Activated CD8-positive, alpha-beta memory T cell treated with anti-CD3 and anti-CD28 coated beads, Interleukin-2, amount 10 ng/mL, durations not matched to agents 7 days and 5 days (primary cell): ENCODE data around the gene MBIP. TPM values are rescaled to one million over a fixed set of nuclear protein-coding genes. Genes with fewer than 3 reads are reported as not detected.
"Not testable (repeated sequence)": the region's sequence is repeated elsewhere in the genome, so short reads cannot be mapped to it uniquely, and the experiment has no call there.

Experiments
- ATAC-seq: fragments of 150-1000 bp; cut with Tn5 transposase; one replicate; pipeline ENCODE4 v1.10.0; 2021; ENCODE audit warnings: moderate library complexity
- CTCF ChIA-PET: fragments of 350-600 bp; sonication (Branson Sonifier 250); formaldehyde crosslinking; loops from one replicate; lab custom pipeline; 2021; ENCODE audit warnings: antibody characterized with exemption; lab: Charles Lee
- DNase-seq: peaks from one replicate; pipeline ENCODE4 v3.0.0-alpha.2; 2020
- H3K27ac Mint-ChIP-seq: one replicate; pipeline ENCODE4 v1.8.0; 2021; ENCODE audit warnings: mild to moderate bottlenecking, mixed read lengths
- H3K27me3 Mint-ChIP-seq: one replicate; pipeline ENCODE4 v1.8.0; 2021; ENCODE audit warnings: mixed read lengths
- H3K36me3 Mint-ChIP-seq: one replicate; pipeline ENCODE4 v1.8.0; 2021; ENCODE audit warnings: mild to moderate bottlenecking, mixed read lengths
- H3K4me1 Mint-ChIP-seq: one replicate; pipeline ENCODE4 v1.8.0; 2021; ENCODE audit warnings: mixed read lengths
- H3K4me3 Mint-ChIP-seq: one replicate; pipeline ENCODE4 v1.8.0; 2021; ENCODE audit warnings: mild to moderate bottlenecking, moderate library complexity, mixed read lengths
- H3K9me3 Mint-ChIP-seq: one replicate; pipeline ENCODE4 v1.8.0; 2022; ENCODE audit warnings: low read depth, mixed read lengths
- total RNA-seq, 2 experiments: library from RNA; stranded (reverse); gene quantifications; one replicate each; pipeline ENCODE4 v1.2.3, GENCODE V29; 2021

Gene MBIP
- 10 to 100 TPM; 21.0 to 21.3 TPM for total RNA-seq

- Mint-ChIP-seq H3K4me1 (peaks cover 28% of the 10 kb centered on the region), H3K27me3 (peaks cover 28% of the 10 kb centered on the region), H3K27ac (peak within 1 kb of the TSS; percentile 94), H3K36me3 (peaks cover 6% of the 10 kb centered on the region), H3K4me3 (peak within 1 kb of the TSS; percentile 86), H3K9me3 (no peaks in the 10 kb centered on the region)
- peak; percentile 98 for ATAC-seq
- CTCF ChIA-PET, result interaction anchor here (1.4 kb wide), 1 partner anchor 251 kb away, joined by 8 read pairs; no protein-coding TSS in a partner anchor
- peak; percentile 96 for DNase-seq
Observed at GRCh38 chr14:36320200-36320896, at the start of gene MBIP. MBIP (minus strand) TSS chr14:36320637; CDS start chr14:36320588, 49 bp downstream.

- Mint-ChIP-seq H3K27ac (no peak overlapping the region), H3K4me3 (no peak overlapping the region), H3K9me3 (no peaks in the 10 kb centered on the region), H3K36me3 (no peaks in the 10 kb centered on the region), H3K4me1 (no peaks in the 10 kb centered on the region), H3K27me3 (peaks cover 19% of the 10 kb centered on the region)
- CTCF ChIA-PET, result no interaction called here
- ATAC-seq, result no peak
- no peak for DNase-seq
Observed at GRCh38 chr14:36367985-36368774, 47.7 kb upstream of the MBIP start.

- H3K9me3 Mint-ChIP-seq, result no peaks in the 10 kb centered on the region
- ATAC-seq, result no peak
- DNase-seq, result no peak
- H3K27me3 Mint-ChIP-seq, result peaks cover 19% of the 10 kb centered on the region
- no peak overlapping the region for H3K4me3 Mint-ChIP-seq
- no peaks in the 10 kb centered on the region for H3K36me3 Mint-ChIP-seq
- no peaks in the 10 kb centered on the region for H3K4me1 Mint-ChIP-seq
- CTCF ChIA-PET, result interaction anchor here (1.0 kb wide), 1 partner anchor 9 kb away, joined by 5 read pairs; no protein-coding TSS in a partner anchor
- no peak overlapping the region for H3K27ac Mint-ChIP-seq
Observed at GRCh38 chr14:36365766-36366165, 45.3 kb upstream of the MBIP start.

GRCh38 chr14:36363704-36364103, 43.3 kb upstream of the MBIP start:
- no peaks in the 10 kb centered on the region for H3K36me3 Mint-ChIP-seq
- ATAC-seq (no peak), DNase-seq (no peak)
- H3K4me3 Mint-ChIP-seq, result no peak overlapping the region
- no peak overlapping the region for H3K27ac Mint-ChIP-seq
- H3K9me3 Mint-ChIP-seq, result no peaks in the 10 kb centered on the region
- H3K4me1 Mint-ChIP-seq, result no peaks in the 10 kb centered on the region
- CTCF ChIA-PET, result no interaction called here
- H3K27me3 Mint-ChIP-seq, result peaks cover 15% of the 10 kb centered on the region

GRCh38 chr14:36362648-36363047, 42.2 kb upstream of the MBIP start:
- Mint-ChIP-seq H3K27ac (no peak overlapping the region), H3K36me3 (no peaks in the 10 kb centered on the region), H3K4me1 (no peaks in the 10 kb centered on the region), H3K4me3 (no peak overlapping the region), H3K27me3 (peaks cover 13% of the 10 kb centered on the region), H3K9me3 (no peaks in the 10 kb centered on the region)
- ATAC-seq (no peak), DNase-seq (no peak)
- CTCF ChIA-PET, result no interaction called here

- H3K36me3 Mint-ChIP-seq, result no peaks in the 10 kb centered on the region
- no peak for ATAC-seq
- CTCF ChIA-PET, result interaction anchor here (1.7 kb wide), 1 partner anchor 13 kb away, joined by 5 read pairs; no protein-coding TSS in a partner anchor
- H3K4me1 Mint-ChIP-seq, result no peaks in the 10 kb centered on the region
- DNase-seq, result no peak
- peaks cover 5% of the 10 kb centered on the region for H3K9me3 Mint-ChIP-seq
- no peak overlapping the region for H3K4me3 Mint-ChIP-seq
- peaks cover 3% of the 10 kb centered on the region for H3K27me3 Mint-ChIP-seq
- no peak overlapping the region for H3K27ac Mint-ChIP-seq
Observed at GRCh38 chr14:36361210-36361853, 40.9 kb upstream of the MBIP start.

GRCh38 chr14:36356862-36357261, 36.4 kb upstream of the MBIP start:
- peaks cover 7% of the 10 kb centered on the region for H3K9me3 Mint-ChIP-seq
- no peaks in the 10 kb centered on the region for H3K4me1 Mint-ChIP-seq
- no peak overlapping the region for H3K27ac Mint-ChIP-seq
- DNase-seq, result no peak
- no peak overlapping the region for H3K4me3 Mint-ChIP-seq
- no peaks in the 10 kb centered on the region for H3K36me3 Mint-ChIP-seq
- CTCF ChIA-PET, result no interaction called here
- ATAC-seq, result no peak
- peaks cover 4% of the 10 kb centered on the region for H3K27me3 Mint-ChIP-seq

- H3K27me3 Mint-ChIP-seq, result peaks cover 20% of the 10 kb centered on the region
- no peak overlapping the region for H3K27ac Mint-ChIP-seq
- H3K4me3 Mint-ChIP-seq, result no peak overlapping the region
- ATAC-seq (no peak), DNase-seq (no peak)
- H3K36me3 Mint-ChIP-seq, result no peaks in the 10 kb centered on the region
- no peaks in the 10 kb centered on the region for H3K9me3 Mint-ChIP-seq
- H3K4me1 Mint-ChIP-seq, result no peaks in the 10 kb centered on the region
- CTCF ChIA-PET, result no interaction called here
Observed at GRCh38 chr14:36346052-36346451, 25.6 kb upstream of the MBIP start.

- DNase-seq, result no peak
- peaks cover 20% of the 10 kb centered on the region for H3K27me3 Mint-ChIP-seq
- H3K9me3 Mint-ChIP-seq, result no peaks in the 10 kb centered on the region
- CTCF ChIA-PET, result no interaction called here
- ATAC-seq, result no peak
- H3K4me3 Mint-ChIP-seq, result no peak overlapping the region
- no peak overlapping the region for H3K27ac Mint-ChIP-seq
- no peaks in the 10 kb centered on the region for H3K36me3 Mint-ChIP-seq
- H3K4me1 Mint-ChIP-seq, result peaks cover 3% of the 10 kb centered on the region
Observed at GRCh38 chr14:36344211-36344610, 23.8 kb upstream of the MBIP start.

- H3K27ac Mint-ChIP-seq, ATAC-seq, CTCF ChIA-PET, H3K4me1 Mint-ChIP-seq, DNase-seq, H3K36me3 Mint-ChIP-seq, H3K9me3 Mint-ChIP-seq, H3K4me3 Mint-ChIP-seq: not testable (repeated sequence)
- peaks cover 14% of the 10 kb centered on the region for H3K27me3 Mint-ChIP-seq
Observed at GRCh38 chr14:36341811-36342210, 21.4 kb upstream of the MBIP start.

GRCh38 chr14:36340276-36340890, 19.9 kb upstream of the MBIP start:
- DNase-seq, result no peak
- no peak overlapping the region for H3K4me3 Mint-ChIP-seq
- H3K27me3 Mint-ChIP-seq, result peaks cover 12% of the 10 kb centered on the region
- peaks cover 3% of the 10 kb centered on the region for H3K4me1 Mint-ChIP-seq
- CTCF ChIA-PET, result no interaction called here
- no peaks in the 10 kb centered on the region for H3K36me3 Mint-ChIP-seq
- no peak overlapping the region for H3K27ac Mint-ChIP-seq
- no peak for ATAC-seq
- H3K9me3 Mint-ChIP-seq, result no peaks in the 10 kb centered on the region

GRCh38 chr14:36339816-36340215, 19.4 kb upstream of the MBIP start:
- ATAC-seq, result no peak
- Mint-ChIP-seq H3K27me3 (peaks cover 14% of the 10 kb centered on the region), H3K36me3 (no peaks in the 10 kb centered on the region), H3K4me3 (no peak overlapping the region), H3K4me1 (peaks cover 3% of the 10 kb centered on the region), H3K9me3 (no peaks in the 10 kb centered on the region), H3K27ac (no peak overlapping the region)
- no peak for DNase-seq
- CTCF ChIA-PET, result no interaction called here

- Mint-ChIP-seq H3K27me3 (peaks cover 24% of the 10 kb centered on the region), H3K4me1 (no peaks in the 10 kb centered on the region), H3K27ac (no peak overlapping the region), H3K36me3 (no peaks in the 10 kb centered on the region), H3K9me3 (no peaks in the 10 kb centered on the region), H3K4me3 (no peak overlapping the region)
- DNase-seq (no peak), ATAC-seq (no peak)
- CTCF ChIA-PET, result no interaction called here
Observed at GRCh38 chr14:36333119-36333518, 12.7 kb upstream of the MBIP start.
